ENCODE data around the gene ITGA6. TPM values are rescaled to one million over a fixed set of nuclear protein-coding genes. Genes with fewer than 3 reads are reported as not detected.

Gene ITGA6
- total RNA-seq, 1 donor from 2014 or later, result 40.7 TPM

DNA sequence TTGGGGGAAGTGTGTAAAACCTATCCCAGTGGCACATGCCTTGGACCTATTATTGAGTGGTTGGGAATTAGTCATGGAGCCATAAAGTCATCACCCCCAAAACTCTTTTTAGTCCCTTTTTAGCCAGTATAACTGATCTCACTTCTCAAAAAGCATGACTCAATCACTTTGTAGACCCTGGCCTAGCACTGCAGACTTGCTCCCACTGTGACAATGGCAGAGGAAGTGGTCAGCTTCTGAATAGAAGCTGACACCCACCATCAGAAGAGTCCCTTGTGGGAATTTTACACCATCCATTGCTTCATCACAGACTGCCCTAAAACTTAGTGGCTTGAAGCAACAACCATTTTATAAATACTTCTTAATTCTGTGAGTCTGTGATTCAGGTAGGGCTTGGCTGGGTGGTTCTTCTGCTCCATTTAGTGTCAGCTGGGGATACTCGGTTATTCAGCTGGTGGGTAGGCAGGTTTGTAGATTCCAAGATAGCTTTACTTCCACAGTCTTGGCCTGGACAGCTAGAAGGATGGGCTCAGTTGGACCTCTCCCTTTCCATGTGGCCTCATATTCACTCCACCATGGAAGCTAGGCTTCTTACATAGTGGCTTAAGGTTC, 10.8 kb upstream of the ITGA6 start:
- Histone ChIP-seq H3K4me1 (no peaks in the 10 kb centered on the region), H3K36me3 (no peaks in the 10 kb centered on the region), H3K4me3 (no peak overlapping the region), H3K9me3 (no peaks in the 10 kb centered on the region), H3K27ac (no peak overlapping the region), H3K27me3 (no peaks in the 10 kb centered on the region)
- TF ChIP-seq CTCF (IDR thresholded peaks at IDR 0.05), result no peak
- intact Hi-C loops (cut with DNase I), result no loop called here
- DNase-seq (ENCODE audit: low spot score in 2 of 2), result no peak

GRCh38 chr2:172420216-172420615, 7.2 kb upstream of the ITGA6 start:
- Histone ChIP-seq H3K27ac (no peak overlapping the region), H3K4me3 (no peak overlapping the region), H3K4me1 (no peaks in the 10 kb centered on the region), H3K36me3 (no peaks in the 10 kb centered on the region), H3K9me3 (no peaks in the 10 kb centered on the region), H3K27me3 (no peaks in the 10 kb centered on the region)
- no peak for TF ChIP-seq CTCF (IDR thresholded peaks at IDR 0.05)
- intact Hi-C loops (cut with DNase I), result no loop called here
- DNase-seq (ENCODE audit: low spot score in 2 of 2), result no peak

DNA sequence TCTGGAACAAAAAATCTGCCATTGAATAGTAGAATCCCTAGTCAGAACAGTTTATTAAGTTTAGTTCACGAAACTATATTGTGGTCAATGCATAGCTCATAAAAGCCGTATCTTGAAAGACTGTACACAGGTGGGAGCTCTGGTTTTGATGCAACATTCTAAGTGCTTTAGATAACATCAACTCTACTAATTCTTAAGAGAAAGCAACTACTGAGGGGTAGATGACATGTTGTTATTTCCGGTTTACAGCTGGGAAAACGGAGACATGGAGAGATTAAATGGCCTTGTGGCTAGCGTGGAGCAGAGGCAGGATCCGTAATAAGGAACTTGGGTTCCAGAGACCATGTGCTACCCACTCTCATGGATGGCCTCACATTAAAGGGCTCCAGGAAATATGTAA, 4.2 kb upstream of the ITGA6 start:
- intact Hi-C loops (cut with DNase I), result no loop called here
- Histone ChIP-seq H3K27ac (no peak overlapping the region), H3K4me3 (no peak overlapping the region), H3K9me3 (no peaks in the 10 kb centered on the region), H3K4me1 (peaks cover 0 to 3% of the 10 kb centered on the region in 2 donors), H3K27me3 (no peaks in the 10 kb centered on the region), H3K36me3 (no peaks in the 10 kb centered on the region)
- no peak for DNase-seq (ENCODE audit: low spot score in 2 of 2)
- TF ChIP-seq CTCF (IDR thresholded peaks at IDR 0.05), result no peak

DNA sequence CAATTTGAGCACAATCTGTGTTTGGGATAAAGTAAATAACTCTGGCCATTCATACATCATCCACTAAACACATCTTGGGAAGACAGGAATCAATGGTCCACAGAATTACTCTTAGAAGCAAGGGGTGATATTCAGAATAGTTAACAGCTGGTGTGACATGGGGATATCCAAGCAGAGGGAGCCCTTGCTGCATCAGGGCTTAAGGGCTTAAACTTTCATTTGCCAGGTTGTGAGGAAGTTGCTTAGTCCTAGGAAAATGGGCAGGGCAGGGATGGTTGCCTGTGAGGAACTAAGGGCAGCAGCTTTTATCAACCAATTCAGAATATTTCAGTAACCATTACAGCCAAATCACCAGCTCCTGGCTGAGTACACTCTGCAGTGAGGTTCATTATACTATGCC, 2.0 kb upstream of the ITGA6 start:
- no peak for DNase-seq (ENCODE audit: low spot score in 2 of 2)
- Histone ChIP-seq H3K36me3 (no peaks in the 10 kb centered on the region), H3K4me1 (peaks cover 5 to 7% of the 10 kb centered on the region in 2 donors), H3K4me3 (no peak overlapping the region), H3K27ac (no peak overlapping the region), H3K27me3 (no peaks in the 10 kb centered on the region), H3K9me3 (no peaks in the 10 kb centered on the region)
- TF ChIP-seq CTCF (IDR thresholded peaks at IDR 0.05), result no peak
- intact Hi-C loops (cut with DNase I), result loop anchor here (5.0 kb wide), 1 partner anchor 73 kb away; no protein-coding TSS in a partner anchor

- Histone ChIP-seq H3K36me3 (no peaks in the 10 kb centered on the region), H3K27ac (no peak overlapping the region), H3K9me3 (no peaks in the 10 kb centered on the region), H3K4me1 (peaks cover 5 to 7% of the 10 kb centered on the region in 2 donors), H3K27me3 (no peaks in the 10 kb centered on the region), H3K4me3 (peak overlapping the region; percentile 68 to 85)
- no peak for TF ChIP-seq CTCF (IDR thresholded peaks at IDR 0.05)
- DNase-seq (ENCODE audit: low spot score in 2 of 2), result no peak
- intact Hi-C loops (cut with DNase I), result loop anchor here (5.0 kb wide), 1 partner anchor 74 kb away; no protein-coding TSS in a partner anchor
Measured at GRCh38 chr2:172426635-172427255, 641 bp upstream of the ITGA6 start.

All from ascending aorta (tissue), 2 donors.